Osteoblast (primary cell): Measurements from ENCODE around the gene PHLDB2. TPM values are rescaled to one million over a fixed set of nuclear protein-coding genes. Genes with fewer than 3 reads are reported as not detected.
A peak's percentile ranks its signal among the peaks of the same experiment; 100 is the strongest.

Experiments
- DNase-seq: peaks from one replicate; pipeline ENCODE4 v3.0.0; 2011; ENCODE audit warnings: low spot score, mixed read lengths; ENCODE audit not compliant: insufficient read length; ENCODE audit errors: missing footprints
- H2AFZ ChIP-seq: 2 replicates; pipeline ENCODE4 v1.6.0; 2011; ENCODE audit warnings: mild to moderate bottlenecking, low read length
- H3K27ac ChIP-seq: 2 replicates; pipeline ENCODE4 v1.5.1; 2011; ENCODE audit warnings: mild to moderate bottlenecking, low read depth, low read length, moderate library complexity
- H3K27me3 ChIP-seq: 2 replicates; pipeline ENCODE4 v1.6.0; 2012; ENCODE audit warnings: mild to moderate bottlenecking, control low read depth, inconsistent platforms, low read length, moderate library complexity; ENCODE audit not compliant: insufficient read depth
- H3K36me3 ChIP-seq: 2 replicates; pipeline ENCODE4 v1.5.1; 2011; ENCODE audit warnings: mild to moderate bottlenecking, low read length, control low read depth, moderate library complexity; ENCODE audit not compliant: insufficient read depth
- H3K4me1 ChIP-seq: 2 replicates; pipeline ENCODE4 v1.5.1; 2011; ENCODE audit warnings: mild to moderate bottlenecking, low read length, control low read depth, moderate library complexity; ENCODE audit not compliant: insufficient read depth
- H3K4me2 ChIP-seq: 2 replicates; pipeline ENCODE4 v1.6.0; 2011; ENCODE audit warnings: mild to moderate bottlenecking, low read length; ENCODE audit not compliant: insufficient read depth
- H3K4me3 ChIP-seq: fragments of 200-600 bp; sonication (generic); 3 replicates; pipeline ENCODE4 v1.5.1; 2012; ENCODE audit warnings: mild to moderate bottlenecking, low read length, inconsistent platforms; ENCODE audit not compliant: insufficient read depth
- H3K79me2 ChIP-seq: 2 replicates; pipeline ENCODE4 v1.6.0; 2012; ENCODE audit warnings: mild to moderate bottlenecking, low read length, control low read depth, inconsistent platforms; ENCODE audit not compliant: insufficient read depth
- H3K9me3 ChIP-seq: 2 replicates; pipeline ENCODE4 v1.5.1; 2011; ENCODE audit warnings: low read depth, low read length, control low read depth
- H4K20me1 ChIP-seq: 2 replicates; pipeline ENCODE4 v1.6.0; 2012; ENCODE audit warnings: mild to moderate bottlenecking, low read length, control low read depth; ENCODE audit not compliant: insufficient read depth
- CTCF ChIP-seq: IDR thresholded peaks from 2 replicates; pipeline ENCODE4 v1.5.1; 2011; ENCODE audit warnings: mild to moderate bottlenecking, low read depth, low read length, moderate library complexity; ENCODE audit errors: extremely low read depth
- total RNA-seq: library from RNA; depleted of rRNA; stranded (reverse); fragments of >200 nt; gene quantifications from 2 replicates; pipeline ENCODE4 v1.2.3, GENCODE V29; 2012

The PHLDB2 gene
- total RNA-seq, 1 donor, result 107 TPM

GRCh38 chr3:111884411-111885018 is 25.4 kb downstream of the PHLDB2 start:
- no peak for TF ChIP-seq CTCF
- peaks cover 22% of the 10 kb centered on the region for H3K36me3 ChIP-seq
- H4K20me1 ChIP-seq, result peaks cover 47% of the 10 kb centered on the region
- H2AFZ ChIP-seq, result no peak overlapping the region
- no peaks in the 10 kb centered on the region for H3K9me3 ChIP-seq
- H3K4me1 ChIP-seq, result no peaks in the 10 kb centered on the region
- H3K4me3 ChIP-seq, result no peak overlapping the region
- H3K27ac ChIP-seq, result no peak overlapping the region
- no peak overlapping the region for H3K4me2 ChIP-seq
- no peaks in the 10 kb centered on the region for H3K27me3 ChIP-seq
- no peak for DNase-seq
- H3K79me2 ChIP-seq, result peaks cover 97% of the 10 kb centered on the region

- TF ChIP-seq CTCF, result no peak
- H3K4me2 ChIP-seq, result no peak overlapping the region
- H3K27ac ChIP-seq, result no peak overlapping the region
- peaks cover 39% of the 10 kb centered on the region for H4K20me1 ChIP-seq
- H3K4me3 ChIP-seq, result no peak overlapping the region
- H3K4me1 ChIP-seq, result no peaks in the 10 kb centered on the region
- H3K27me3 ChIP-seq, result no peaks in the 10 kb centered on the region
- peaks cover 28% of the 10 kb centered on the region for H3K36me3 ChIP-seq
- DNase-seq, result no peak
- peaks cover 97% of the 10 kb centered on the region for H3K79me2 ChIP-seq
- H2AFZ ChIP-seq, result no peak overlapping the region
- H3K9me3 ChIP-seq, result no peaks in the 10 kb centered on the region
These were observed 26.5 kb downstream of the PHLDB2 start for GRCh38 chr3:111885578-111885977.

- Histone ChIP-seq H3K79me2 (peaks cover 86% of the 10 kb centered on the region), H3K4me3 (no peak overlapping the region), H3K27me3 (no peaks in the 10 kb centered on the region), H2AFZ (no peak overlapping the region), H3K27ac (no peak overlapping the region), H3K9me3 (no peaks in the 10 kb centered on the region), H3K4me2 (no peak overlapping the region), H3K4me1 (peaks cover 4% of the 10 kb centered on the region), H3K36me3 (peaks cover 18% of the 10 kb centered on the region), H4K20me1 (peaks cover 51% of the 10 kb centered on the region)
- TF ChIP-seq CTCF, result no peak
- DNase-seq, result no peak
These were observed 31.1 kb downstream of the PHLDB2 start for GRCh38 chr3:111890051-111890580.

- Histone ChIP-seq H3K79me2 (peaks cover 84% of the 10 kb centered on the region), H3K9me3 (no peaks in the 10 kb centered on the region)
- peak; percentile 43 for DNase-seq
These were observed 33.0 kb downstream of the PHLDB2 start for GRCh38 chr3:111892070-111892469.

More at GRCh38 chr3:111892070-111892469, 33.0 kb downstream of the PHLDB2 start:
- peaks cover 36% of the 10 kb centered on the region for H4K20me1 ChIP-seq
- H3K4me1 ChIP-seq, result peaks cover 4% of the 10 kb centered on the region
- no peak overlapping the region for H2AFZ ChIP-seq
- H3K36me3 ChIP-seq, result peaks cover 10% of the 10 kb centered on the region
- no peaks in the 10 kb centered on the region for H3K27me3 ChIP-seq
- H3K27ac ChIP-seq, result no peak overlapping the region
- TF ChIP-seq CTCF, result no peak
- H3K4me3 ChIP-seq, result no peak overlapping the region
- no peak overlapping the region for H3K4me2 ChIP-seq
